SHP77 treated with DMSO at 0.1 percent for 48 hours (cell line): ENCODE measurements around the gene SAC3D1.
A peak's percentile ranks its signal among the peaks of the same experiment; 100 is the strongest.

Source experiments
- DNase-seq: peaks from one replicate; lab custom pipeline; 2025; lab: John Stamatoyannopoulos, UW

Gene SAC3D1

DNA sequence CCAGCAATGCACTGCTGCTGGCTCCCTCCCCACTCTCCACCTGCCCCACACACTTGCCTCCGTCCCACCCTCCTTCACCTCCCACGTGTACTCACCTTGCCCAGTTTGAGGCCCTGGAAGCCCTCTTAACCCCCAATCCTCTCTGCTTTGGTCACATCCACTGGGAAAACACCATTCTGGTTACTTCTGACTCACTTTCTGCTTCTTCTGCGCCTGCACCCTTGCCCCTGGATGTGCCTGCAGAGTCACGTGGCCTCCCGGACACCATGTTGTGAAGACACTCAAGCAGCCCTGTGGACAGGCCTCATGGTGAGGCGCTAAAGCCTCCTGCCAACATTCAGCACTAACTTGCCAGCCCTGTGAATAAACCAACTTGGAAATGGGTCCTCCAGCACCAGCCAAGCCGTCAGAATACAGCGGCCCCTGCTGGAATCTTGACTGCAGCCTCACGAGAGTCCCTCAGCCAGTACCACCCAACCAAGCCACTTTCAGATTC lies 20.0 kb downstream of the SAC3D1 start:
- no peak for DNase-seq

DNA sequence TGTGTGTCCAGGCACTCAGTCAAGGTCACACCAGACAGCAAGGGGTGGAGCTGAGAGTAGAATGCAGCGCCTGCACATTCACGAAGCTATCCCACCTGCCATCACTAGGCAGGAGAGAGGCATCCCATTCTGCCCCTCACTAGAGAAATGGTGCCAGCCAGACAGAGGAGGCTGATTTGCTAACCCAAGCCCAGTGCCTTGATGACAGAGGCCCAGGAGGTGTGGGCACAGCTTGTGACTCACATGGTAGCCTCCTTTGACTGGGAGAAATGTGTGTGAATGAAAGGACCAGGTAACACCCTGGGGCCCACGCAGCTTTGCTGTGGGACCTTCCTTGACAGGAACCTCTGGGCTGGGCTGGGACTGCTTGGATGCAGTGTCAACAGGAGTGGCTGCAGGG lies 22.5 kb downstream of the SAC3D1 start:
- no peak for DNase-seq

DNA sequence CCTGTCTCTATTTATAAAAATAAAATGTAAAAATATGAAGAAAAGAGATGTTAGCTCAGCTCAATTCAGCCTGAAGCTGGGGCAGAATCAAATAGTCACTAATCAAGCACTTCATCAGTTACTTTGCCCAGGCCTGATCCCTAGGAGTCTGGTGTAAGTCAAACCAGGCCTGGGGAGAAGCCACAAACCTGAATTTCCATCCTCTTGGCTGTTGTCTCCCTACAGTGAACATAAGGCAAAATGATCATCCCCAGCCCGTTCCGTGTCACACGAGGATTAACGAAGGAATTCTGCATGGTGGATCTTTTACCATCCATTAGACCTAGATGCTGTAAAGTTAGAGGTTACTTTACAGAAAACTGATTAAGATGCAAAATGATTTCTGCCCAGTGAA lies 23.8 kb downstream of the SAC3D1 start:
- DNase-seq, result no peak

DNA sequence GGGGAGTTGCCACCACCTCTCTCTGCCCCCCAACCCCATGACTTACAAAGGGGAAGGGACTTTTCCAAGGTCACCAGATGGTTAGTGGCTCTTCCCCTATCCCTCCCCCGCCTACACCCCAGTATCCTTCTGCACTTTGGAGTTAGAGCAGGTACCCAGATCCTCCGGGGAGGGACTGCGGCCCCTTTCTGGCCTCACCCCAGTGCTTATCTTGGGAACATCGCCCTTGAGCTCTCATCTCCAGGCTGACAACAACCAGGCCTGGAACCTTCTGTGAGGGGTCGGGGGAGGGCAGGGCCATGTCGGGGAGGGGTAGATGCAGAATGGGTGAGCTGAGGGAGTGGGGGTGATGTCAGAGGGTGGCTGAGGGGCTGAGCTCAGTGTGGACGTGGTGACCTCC lies 24.8 kb downstream of the SAC3D1 start:
- DNase-seq, result no peak

DNA sequence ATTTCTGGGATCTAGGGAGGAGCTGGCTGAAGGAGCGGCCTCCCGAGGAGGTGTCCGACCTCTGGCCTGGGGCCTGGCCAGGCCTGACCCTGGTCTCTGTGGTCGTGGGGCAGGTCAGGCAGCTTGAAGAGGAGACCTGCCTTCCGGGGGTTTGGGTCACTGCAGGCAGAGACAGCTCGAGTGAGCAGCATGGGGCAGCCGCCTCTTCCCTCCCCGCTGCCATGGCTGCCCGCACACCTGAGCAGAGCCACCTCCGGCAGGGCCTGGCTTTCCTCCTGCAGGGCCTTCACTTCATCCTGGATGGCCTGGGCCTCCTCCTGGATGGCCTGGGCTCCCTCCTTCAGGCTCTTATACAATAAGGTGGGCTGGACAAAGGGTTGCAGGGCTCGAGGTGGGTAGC lies 25.3 kb downstream of the SAC3D1 start:
- DNase-seq, result no peak

DNA sequence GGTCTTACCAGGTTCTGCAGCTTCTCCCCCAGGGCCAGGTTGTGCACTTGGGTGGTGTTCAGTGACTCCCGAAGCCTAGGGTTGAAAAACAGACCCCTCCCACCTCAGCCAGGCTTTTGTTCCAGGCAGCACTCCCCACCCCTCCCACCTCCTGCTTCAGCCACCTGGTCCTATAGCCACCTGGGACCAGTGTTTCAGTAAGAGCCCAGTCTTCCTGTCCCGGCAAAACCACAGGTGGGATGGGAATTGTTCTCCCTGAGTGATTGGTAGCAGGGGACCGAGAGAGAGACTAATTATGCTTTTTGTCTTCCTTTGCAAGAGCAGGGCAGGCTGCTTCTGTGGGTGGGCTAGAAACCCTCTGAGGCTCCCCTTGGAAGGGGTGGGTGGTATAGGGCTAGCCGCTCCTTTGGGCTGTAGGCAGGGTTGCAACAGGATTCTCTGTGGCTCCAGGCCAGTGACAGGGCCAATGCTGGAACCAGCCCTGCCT lies 25.8 kb downstream of the SAC3D1 start:
- DNase-seq, result no peak

DNA sequence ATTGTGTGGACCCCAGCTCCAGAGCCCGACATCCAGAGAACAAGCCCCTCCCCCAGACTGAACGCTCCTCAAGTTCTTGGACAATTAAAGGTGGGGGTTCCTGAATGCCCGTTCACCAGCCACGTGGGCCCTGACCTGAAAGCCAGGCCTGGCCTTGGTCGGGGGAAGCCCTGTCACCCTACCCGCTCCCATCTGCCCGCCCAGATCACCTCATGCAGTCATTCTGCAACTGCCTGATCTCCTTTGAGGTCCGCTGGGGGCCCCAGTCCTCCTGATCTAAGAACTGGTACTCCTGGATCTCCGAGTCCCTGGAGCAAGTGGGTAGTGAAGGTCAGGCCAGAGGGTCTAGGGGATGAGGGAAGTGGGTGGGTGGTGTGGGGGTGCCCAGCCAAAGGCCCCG lies 26.4 kb downstream of the SAC3D1 start:
- DNase-seq, result no peak

DNA sequence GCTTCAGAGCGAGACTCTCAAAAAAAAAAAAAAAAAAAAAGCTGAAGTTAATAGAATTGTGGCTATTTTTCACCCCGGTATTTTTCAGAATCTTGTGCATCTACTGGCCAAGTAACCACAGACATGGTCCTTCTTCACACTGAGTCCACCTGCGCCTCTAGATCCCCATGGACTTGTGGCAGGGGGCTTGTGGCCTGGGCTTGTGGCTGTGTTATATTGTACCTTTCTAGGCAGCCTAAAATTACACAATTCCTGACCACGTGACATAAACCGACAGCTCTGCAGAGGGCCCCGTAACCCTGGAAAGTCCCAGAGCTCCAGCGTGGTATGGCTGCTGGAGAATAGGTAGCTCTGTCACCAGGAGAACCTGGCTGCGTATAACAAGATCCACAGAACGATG lies 28.2 kb downstream of the SAC3D1 start:
- DNase-seq, result no peak

DNA sequence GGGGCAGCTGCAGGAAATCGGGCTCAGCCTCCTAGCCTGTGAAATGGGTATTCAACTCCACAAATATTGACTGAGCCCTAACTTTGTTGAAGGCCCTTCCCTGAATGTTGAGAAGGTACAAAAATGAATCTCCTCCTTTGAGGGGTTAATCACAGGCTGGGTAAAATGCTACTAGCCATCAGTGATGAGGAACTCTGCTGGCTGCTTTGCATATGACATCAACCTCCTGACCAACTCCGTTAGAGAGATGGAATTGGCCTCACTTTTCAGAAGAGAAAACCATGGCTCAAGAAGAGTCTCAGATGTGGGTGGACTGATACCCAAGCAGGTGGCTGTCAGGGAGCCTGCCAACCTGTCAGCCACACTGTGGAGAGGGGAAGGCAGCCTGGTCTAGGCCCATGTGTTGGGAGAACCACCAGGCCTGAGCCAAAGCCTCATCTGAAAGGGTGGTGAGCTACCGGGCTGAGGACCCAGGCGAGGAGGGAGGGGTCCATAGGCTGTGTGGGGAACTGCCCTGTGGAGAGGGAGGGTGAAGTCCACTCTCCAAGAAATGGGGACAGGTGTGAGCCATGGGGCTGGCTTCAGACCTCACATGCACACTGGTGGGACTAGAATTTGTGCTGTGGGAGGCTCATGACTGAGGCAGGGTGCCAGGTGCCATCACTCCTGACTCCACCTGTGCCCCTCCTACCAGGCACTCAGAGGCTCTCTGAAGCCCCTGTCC lies 31.1 kb downstream of the SAC3D1 start:
- DNase-seq, result no peak

DNA sequence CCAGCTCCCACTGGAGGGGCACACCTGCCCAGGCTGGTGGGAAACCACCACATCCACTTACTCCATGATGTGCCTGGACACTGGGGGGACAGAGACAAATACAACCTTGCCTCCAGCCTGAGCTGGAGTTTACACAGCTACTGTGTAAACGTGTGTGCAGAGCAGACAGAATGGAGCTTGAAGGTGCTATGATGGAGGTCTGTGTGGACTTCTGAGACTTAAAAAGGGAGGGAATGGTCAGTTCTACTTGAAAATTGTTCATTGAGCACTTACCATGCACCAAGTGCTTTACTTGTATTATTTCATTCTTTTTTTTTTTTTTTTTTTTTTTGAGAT lies 31.6 kb downstream of the SAC3D1 start:
- no peak for DNase-seq

DNA sequence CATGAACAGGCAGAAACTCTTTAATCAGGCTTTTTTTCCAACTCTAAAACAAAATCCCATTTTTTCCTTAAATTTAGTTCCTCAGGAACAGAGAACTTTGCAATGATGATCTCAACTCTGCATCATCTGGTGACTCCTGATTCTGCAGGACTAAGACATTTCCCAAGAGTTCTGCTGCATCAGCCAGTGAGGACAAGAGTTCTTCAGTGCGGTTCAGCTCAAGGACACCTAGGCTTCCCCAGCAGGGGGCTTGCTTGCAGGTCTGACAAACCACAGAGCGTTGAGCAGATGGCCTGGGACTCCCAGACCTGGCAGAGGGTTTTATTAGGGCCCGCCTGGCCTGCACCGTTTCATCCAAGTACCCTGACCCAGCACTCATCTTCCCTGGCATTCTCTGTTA lies 36.4 kb downstream of the SAC3D1 start:
- no peak for DNase-seq

DNA sequence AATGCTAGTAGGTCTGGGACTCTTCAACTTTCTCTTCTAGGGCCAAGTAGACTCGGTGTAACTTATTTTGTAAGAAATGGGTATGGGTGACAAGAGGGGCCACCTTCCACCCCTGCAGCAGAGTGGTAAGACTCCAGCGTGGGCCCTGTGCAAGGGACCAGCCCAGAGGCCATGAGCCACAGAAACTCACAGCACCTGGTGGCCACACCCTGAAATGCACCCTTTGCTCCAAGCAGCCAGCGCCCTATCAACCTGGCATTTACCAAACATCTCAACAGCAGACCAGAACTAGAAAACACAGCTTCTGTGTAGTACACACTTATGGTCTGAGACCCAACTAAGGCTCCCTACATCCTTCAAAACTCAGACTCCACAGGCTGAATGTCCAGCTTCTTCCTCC lies 37.1 kb downstream of the SAC3D1 start:
- DNase-seq, result no peak

DNA sequence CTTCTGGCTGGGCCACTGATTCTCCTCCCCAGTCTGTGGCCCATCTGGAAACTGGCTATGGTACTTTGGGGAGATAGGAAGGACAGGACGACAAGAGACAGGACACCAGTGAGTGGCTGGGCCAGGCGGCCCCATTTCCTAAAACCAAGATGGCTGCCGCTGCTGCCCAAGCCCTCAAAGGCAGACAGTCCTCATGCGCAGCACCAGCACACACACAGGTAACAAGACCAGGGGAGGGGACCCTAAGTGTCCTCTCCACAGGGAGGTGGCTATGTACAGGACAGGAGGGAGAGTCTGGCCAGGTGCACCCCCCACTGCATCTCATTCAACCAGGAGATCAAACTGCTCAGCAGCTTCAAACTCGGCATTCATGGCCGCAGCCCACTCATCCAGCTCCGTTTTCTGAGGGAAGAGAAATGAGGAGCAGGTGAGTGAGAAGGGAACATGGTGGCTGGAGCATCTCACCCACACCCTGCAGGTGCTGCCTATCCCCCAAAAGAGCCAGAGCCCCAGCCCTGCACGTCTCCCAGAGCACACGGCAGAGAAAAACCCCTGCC lies 37.9 kb downstream of the SAC3D1 start:
- no peak for DNase-seq

DNA sequence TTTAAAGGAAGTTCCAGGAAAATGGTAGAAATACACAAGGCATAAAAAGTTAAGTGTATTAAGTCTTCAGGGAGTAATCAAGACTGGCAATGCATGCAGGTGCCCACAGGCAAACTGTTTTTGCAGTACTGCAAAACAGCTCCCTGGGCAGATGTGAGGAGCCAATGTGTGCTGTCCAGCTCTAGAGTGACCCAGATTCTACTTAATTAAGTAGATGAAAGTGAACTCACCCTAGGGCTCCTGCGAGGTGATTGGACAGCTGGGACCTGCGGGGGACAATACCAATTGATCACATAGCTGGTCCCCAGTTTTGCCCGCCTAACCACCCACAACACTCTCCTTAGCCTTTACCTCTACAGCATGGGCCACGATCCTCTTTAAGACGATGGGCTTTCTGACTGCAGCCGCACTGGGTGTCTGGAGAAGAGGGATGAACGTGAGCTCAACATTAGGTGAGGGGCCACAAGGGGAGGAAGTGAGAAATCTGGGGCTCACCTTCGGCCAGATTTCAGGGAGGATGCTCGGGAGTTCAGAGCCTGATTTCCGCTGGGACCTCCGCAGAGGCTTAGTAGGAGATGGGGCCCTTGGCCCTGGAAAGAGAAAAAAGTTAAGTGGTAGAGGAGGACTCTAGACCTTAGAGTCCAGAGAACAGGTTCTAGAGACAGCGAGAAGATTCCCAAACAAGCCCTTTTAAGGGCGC lies 42.3 kb downstream of the SAC3D1 start:
- no peak for DNase-seq

DNA sequence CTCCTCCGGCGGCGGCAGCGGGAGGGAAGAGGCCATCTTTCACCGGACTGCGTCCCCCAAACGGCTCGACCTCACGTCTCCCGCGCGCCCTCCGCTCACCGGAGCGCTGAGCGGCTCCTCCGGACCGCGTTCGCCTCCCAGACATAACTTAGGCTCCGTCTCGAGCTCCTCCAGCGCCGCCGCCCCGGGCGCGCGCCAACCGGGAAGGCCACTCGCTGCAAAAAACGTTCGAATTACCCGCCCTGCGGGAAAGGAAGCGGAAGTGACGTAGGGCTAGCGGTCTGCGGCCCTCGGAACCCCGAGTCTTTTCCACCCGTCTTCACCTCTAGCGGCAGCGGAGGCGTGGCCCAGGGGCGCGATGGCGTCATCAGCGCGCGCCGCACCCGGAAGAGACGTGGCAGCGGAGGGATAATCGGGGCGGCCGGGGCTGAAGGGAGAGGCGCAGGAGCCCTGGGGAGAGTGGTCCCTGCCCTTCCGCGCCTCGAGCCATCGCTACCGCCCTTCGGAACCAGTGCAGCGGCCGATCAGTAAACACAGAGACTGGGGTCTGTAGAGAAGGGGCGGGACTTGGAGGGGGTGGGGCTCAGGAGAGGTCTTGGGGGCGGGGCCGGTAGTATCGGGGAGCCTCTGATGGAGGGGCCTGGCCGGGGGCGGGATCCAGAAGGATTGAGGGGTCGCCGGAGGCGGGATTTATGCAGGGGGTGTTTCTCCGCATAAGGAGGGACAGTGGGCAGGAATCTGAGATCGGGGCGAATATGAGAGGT lies 43.0 kb downstream of the SAC3D1 start, which contains the start of the genes CDCA5 and ZFPL1:
CDCA5 (minus strand) TSS at position 207 of the 764 bp plus-strand sequence; CDS start at position 145, 62 bp downstream.
ZFPL1 (plus strand) TSS at position 389 of the 764 bp plus-strand sequence. CDS start 477 bp downstream, outside the sequence.
- peak; percentile 66 for DNase-seq

DNA sequence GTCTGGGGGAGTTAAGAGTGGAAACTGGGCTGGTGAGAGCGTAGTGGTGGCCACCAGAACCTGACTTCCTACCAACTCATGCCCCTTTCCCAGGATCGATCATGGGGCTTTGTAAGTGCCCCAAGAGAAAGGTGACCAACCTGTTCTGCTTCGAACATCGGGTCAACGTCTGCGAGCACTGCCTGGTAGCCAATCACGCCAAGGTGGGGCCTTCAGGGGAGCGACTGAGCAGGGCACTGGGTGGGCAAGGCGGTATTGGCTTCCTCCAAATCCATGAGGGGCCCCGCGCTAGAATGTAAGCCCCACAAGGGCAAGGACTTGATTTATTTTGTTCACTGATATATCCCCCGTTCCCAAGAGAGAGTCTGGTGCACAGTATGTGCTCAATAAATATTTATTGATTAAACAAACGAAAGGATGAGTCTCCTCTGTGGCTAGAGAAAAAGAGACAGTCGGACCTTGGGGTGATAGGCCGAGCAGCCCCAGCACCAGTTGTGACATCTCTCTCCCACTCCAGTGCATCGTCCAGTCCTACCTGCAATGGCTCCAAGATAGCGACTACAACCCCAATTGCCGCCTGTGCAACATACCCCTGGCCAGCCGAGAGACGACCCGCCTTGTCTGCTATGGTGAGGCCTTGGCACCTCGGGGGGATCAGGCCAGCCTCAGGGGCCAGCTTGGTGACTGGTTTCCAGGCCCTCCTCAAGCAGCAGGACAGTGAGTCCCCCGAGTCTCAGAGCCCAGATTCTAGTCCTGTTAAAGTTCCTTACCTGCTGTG lies 43.8 kb downstream of the SAC3D1 start:
- DNase-seq, result no peak

DNA sequence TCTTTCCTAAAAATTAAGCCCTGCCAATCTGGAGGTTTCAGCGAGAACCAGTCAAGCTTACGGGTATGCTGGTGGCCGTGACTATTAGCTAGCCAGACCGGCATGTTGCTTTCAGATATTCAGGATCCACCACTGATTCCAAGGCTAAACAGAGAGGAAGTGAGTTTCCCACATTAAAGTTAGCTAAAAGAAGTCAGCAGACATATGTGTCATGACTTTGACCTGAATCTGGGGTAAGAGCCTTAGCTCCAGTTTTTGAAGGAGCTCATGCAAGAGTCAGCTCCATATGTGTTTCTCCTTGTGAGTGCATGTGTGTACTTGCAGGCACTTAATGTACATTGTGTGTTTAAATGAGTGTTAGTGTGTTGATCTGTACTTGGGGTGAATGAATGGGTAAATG lies 44.4 kb downstream of the SAC3D1 start:
- DNase-seq, result no peak

DNA sequence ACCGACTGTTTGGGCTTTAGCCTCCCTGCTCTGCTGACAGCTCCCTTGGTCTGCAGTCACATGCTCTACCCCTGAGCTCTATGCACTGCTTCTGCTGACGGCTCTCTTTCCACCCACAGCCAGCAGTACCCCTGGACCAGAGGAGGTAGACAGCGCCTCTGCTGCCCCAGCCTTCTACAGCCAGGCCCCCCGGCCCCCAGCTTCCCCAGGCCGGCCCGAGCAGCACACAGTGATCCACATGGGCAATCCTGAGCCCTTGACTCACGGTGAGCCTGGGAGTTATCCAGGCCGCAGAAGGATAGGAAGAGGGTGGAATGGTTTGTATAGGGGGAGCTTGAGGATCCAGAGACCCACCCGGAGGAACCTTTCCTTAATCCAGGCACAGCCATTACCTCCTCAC lies 45.8 kb downstream of the SAC3D1 start:
- no peak for DNase-seq

DNA sequence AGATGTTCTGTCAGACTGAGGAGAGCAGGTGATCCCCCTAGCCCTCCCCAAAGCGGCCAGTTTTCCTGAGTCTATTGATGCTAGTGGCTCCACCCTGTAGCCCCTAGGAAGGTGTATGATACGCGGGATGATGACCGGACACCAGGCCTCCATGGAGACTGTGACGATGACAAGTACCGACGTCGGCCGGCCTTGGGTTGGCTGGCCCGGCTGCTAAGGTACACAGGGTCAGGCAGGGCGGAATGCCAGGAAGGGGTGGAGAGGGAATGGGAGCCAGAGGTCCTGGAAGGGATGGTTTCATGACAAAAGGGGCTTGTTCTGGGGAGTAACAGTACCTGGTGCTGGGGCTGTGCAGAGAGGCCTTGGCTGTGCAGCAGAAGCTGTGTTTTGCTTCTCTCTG lies 46.2 kb downstream of the SAC3D1 start:
- DNase-seq, result no peak

DNA sequence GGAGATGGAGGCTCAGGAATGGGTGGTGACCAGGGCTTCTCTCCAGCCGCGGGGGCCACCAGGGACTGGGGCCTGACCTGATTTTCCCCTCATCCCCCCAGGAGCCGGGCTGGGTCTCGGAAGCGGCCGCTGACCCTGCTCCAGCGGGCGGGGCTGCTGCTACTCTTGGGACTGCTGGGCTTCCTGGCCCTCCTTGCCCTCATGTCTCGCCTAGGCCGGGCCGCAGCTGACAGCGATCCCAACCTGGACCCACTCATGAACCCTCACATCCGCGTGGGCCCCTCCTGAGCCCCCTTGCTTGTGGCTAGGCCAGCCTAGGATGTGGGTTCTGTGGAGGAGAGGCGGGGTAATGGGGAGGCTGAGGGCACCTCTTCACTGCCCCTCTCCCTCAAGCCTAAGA lies 46.8 kb downstream of the SAC3D1 start:
- no peak for DNase-seq

DNA sequence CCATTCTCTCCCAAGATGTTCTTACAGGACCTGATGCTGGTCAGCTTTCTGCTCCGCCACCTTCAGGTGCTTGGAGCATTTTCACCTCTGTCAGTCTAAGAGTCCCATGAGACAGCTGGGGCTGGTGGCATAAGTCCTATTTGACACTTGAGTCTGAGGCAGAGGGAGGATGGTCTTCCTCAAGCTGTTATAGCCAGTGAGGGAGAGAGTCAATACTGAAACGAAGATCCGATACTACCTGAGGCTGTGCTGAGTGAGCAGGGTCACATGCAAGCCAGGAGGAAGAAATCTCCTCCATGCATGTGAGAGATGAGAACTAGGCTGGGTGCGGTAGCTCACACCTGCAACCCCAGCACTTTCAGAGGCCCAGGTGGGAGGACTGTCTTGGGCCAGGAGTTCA lies 48.6 kb downstream of the SAC3D1 start:
- no peak for DNase-seq

DNA sequence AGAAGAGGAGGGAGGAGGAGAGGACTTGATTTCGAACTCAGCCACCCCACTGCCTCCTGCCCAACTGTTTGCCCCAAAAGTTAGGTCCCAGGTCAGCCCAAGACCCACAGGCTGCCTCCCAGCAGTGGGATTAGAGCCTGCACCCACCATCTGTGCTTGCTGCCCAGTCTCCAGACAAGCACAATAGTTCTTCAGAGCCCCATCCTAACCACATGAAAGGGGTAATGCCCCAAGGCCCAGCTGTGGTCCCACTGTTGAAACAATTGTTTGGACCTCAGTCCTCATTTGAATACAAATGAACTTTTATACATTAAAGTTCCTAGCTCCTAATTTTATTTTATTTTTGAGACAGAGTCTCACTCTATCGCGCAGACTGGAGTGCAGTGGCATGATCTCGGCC lies 49.6 kb downstream of the SAC3D1 start:
- no peak for DNase-seq
